OCI-LY1 (cell line): ENCODE measurements around the gene MACROD2.

Experiments used
- H2AFZ ChIP-seq: fragments of 200-600 bp; sonication (generic), shearing (Covaris generic); 2 replicates; pipeline ENCODE4 v1.6.0; 2014; ENCODE audit warnings: antibody characterized with exemption, mild to moderate bottlenecking, low read length
- H3F3A ChIP-seq: fragments of 200-600 bp; sonication (generic), shearing (Covaris generic); 2 replicates; pipeline ENCODE4 v1.6.0; 2014; ENCODE audit warnings: mild to moderate bottlenecking, antibody characterized with exemption, low read length, moderate library complexity; ENCODE audit not compliant: insufficient read depth
- H3K27ac ChIP-seq: fragments of 200-600 bp; sonication (generic); 2 replicates; pipeline ENCODE4 v1.5.1; 2014; ENCODE audit warnings: low read length, mixed run types, mild to moderate bottlenecking, low read depth; ENCODE audit not compliant: poor library complexity, severe bottlenecking
- H3K27me3 ChIP-seq: fragments of 200-600 bp; sonication (generic); 2 replicates; pipeline ENCODE4 v1.6.0; 2014; ENCODE audit warnings: antibody characterized with exemption, mild to moderate bottlenecking, low read length, moderate library complexity; ENCODE audit not compliant: insufficient read depth
- H3K36me3 ChIP-seq: fragments of 200-600 bp; sonication (generic); 2 replicates; pipeline ENCODE4 v1.6.1; 2014; ENCODE audit warnings: mild to moderate bottlenecking, antibody characterized with exemption, low read length, moderate library complexity, mixed read lengths; ENCODE audit not compliant: insufficient read depth
- H3K4me1 ChIP-seq: fragments of 200-600 bp; sonication (generic); 2 replicates; pipeline ENCODE4 v1.5.1; 2014; ENCODE audit warnings: mild to moderate bottlenecking, low read length, moderate library complexity; ENCODE audit not compliant: insufficient read depth, severe bottlenecking
- H3K4me2 ChIP-seq: fragments of 200-600 bp; sonication (generic), shearing (Covaris generic); 2 replicates; pipeline ENCODE4 v1.6.1; 2014; ENCODE audit warnings: low read length
- H3K4me3 ChIP-seq: fragments of 200-600 bp; sonication (generic); 2 replicates; pipeline ENCODE4 v1.5.1; 2014; ENCODE audit warnings: low read length, low read depth, mild to moderate bottlenecking, mixed read lengths; ENCODE audit not compliant: poor library complexity, severe bottlenecking
- H3K79me2 ChIP-seq: fragments of 200-600 bp; shearing (Covaris generic); 2 replicates; pipeline ENCODE4 v1.6.1; 2016; ENCODE audit warnings: mixed run types, low read length, mixed read lengths; ENCODE audit not compliant: insufficient read depth
- H3K9ac ChIP-seq: fragments of 200-600 bp; sonication (generic), shearing (Covaris generic); 2 replicates; pipeline ENCODE4 v1.6.1; 2014; ENCODE audit warnings: mild to moderate bottlenecking, low read length, mixed read lengths
- H3K9me2 ChIP-seq: fragments of 200-600 bp; sonication (generic), shearing (Covaris generic); 2 replicates; pipeline ENCODE4 v1.6.1; 2014; ENCODE audit warnings: low read depth, mild to moderate bottlenecking, low read length, mixed read lengths
- H3K9me3 ChIP-seq: fragments of 200-600 bp; shearing (Covaris generic); 2 replicates; pipeline ENCODE4 v1.6.1; 2014; ENCODE audit warnings: low read length, mixed read lengths
- H4K20me1 ChIP-seq: fragments of 200-600 bp; sonication (generic), shearing (Covaris generic); 2 replicates; pipeline ENCODE4 v1.6.0; 2016; ENCODE audit warnings: mild to moderate bottlenecking, low read length; ENCODE audit not compliant: insufficient read depth
- EZH2 ChIP-seq: fragments of 200-600 bp; sonication (generic), shearing (Covaris generic); IDR thresholded peaks from 2 replicates; pipeline ENCODE4 v1.8.0; 2017; ENCODE audit warnings: borderline replicate concordance, mixed run types, mild to moderate bottlenecking, antibody characterized with exemption, low read length, moderate library complexity, mixed read lengths
- TF ChIP-seq, protein P1 (sequence below): fragments of 200-600 bp; sonication (generic), shearing (Covaris generic); IDR thresholded peaks from 2 replicates; pipeline ENCODE4 v1.5.1; 2017; ENCODE audit warnings: mild to moderate bottlenecking, antibody characterized with exemption, low read length, moderate library complexity, mixed read lengths

MACROD2 gene

DNA sequence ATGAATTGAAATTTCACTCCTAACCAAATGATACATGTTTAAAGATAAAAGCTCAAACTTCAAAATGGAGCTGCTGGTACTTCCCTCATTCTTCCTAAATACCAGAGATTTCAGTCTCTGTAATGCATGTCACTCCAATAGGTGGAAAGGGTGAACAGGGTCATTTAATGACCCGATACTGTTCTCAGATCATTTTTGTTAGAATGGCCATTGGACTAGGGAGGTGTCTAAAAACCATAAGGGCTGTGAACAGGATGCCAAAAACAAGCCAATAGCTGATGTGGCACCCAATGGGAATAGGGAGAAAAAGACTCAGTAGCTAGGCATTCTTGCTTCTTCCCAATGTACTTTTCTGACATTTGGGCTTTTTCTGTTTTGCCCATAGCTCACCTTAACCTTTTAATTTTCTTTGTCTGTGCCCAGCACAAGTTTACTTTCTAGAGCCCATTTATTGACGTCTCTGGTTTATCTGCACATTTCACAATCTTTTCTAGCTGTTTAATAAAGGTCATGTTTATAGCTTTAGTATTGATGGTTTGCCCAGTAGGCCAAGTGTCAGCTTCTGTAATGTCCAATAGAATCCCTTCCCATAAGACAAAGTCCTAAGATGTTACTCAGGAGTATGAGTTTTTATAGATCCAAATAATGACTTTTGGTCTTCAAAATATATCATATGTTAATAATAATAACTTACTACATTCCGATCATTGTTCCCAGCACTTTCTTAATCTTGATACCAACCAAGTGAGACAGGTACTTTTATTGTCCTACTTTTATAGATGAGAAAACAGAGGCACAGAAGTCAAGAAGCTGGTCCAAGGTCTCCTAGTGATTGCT lies 366.4 kb downstream of the MACROD2 start:
- no peak overlapping the region for H3K9ac ChIP-seq
- H3K36me3 ChIP-seq: no peaks in the 10 kb centered on the region
- H3K27ac ChIP-seq: no peak overlapping the region
- no peak overlapping the region for H3K4me3 ChIP-seq
- no peaks in the 10 kb centered on the region for H3K9me3 ChIP-seq
- H3K9me2 ChIP-seq: no peaks in the 10 kb centered on the region
- H3K4me1 ChIP-seq: no peaks in the 10 kb centered on the region
- no peaks in the 10 kb centered on the region for H3F3A ChIP-seq
- H2AFZ ChIP-seq: no peak overlapping the region
- H4K20me1 ChIP-seq: no peaks in the 10 kb centered on the region
- H3K27me3 ChIP-seq: no peaks in the 10 kb centered on the region
- no peak overlapping the region for H3K4me2 ChIP-seq
- H3K79me2 ChIP-seq: no peaks in the 10 kb centered on the region
- TF ChIP-seq, protein P1, sequence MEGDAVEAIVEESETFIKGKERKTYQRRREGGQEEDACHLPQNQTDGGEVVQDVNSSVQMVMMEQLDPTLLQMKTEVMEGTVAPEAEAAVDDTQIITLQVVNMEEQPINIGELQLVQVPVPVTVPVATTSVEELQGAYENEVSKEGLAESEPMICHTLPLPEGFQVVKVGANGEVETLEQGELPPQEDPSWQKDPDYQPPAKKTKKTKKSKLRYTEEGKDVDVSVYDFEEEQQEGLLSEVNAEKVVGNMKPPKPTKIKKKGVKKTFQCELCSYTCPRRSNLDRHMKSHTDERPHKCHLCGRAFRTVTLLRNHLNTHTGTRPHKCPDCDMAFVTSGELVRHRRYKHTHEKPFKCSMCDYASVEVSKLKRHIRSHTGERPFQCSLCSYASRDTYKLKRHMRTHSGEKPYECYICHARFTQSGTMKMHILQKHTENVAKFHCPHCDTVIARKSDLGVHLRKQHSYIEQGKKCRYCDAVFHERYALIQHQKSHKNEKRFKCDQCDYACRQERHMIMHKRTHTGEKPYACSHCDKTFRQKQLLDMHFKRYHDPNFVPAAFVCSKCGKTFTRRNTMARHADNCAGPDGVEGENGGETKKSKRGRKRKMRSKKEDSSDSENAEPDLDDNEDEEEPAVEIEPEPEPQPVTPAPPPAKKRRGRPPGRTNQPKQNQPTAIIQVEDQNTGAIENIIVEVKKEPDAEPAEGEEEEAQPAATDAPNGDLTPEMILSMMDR: no peak
- TF ChIP-seq EZH2: no peak

DNA sequence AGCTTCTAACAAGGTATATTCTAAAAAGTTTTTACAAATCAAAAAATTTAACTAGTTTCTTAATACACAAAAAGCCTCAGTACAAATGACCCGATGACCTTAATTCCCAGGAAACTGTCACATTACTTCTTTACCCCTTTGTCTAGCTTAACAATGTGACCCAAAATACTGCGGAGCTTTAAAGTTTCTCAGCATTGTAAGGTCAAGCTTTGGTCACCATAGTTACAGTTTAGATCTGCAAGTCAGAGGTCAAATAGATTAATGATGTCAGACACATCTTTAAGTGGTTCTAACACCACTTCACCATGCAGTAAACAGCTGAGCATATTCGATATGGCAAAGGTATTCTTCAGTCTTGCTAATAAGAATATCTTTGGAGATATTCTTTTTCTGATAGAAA lies 378.9 kb downstream of the MACROD2 start:
- Histone ChIP-seq H3F3A (no peaks in the 10 kb centered on the region), H3K9me3 (no peaks in the 10 kb centered on the region), H3K79me2 (no peaks in the 10 kb centered on the region), H3K27me3 (no peaks in the 10 kb centered on the region), H3K27ac (no peak overlapping the region), H3K4me1 (no peaks in the 10 kb centered on the region), H3K9ac (no peak overlapping the region), H3K9me2 (no peaks in the 10 kb centered on the region), H3K4me3 (no peak overlapping the region), H3K36me3 (no peaks in the 10 kb centered on the region), H2AFZ (no peak overlapping the region), H3K4me2 (no peak overlapping the region), H4K20me1 (no peaks in the 10 kb centered on the region)
- TF ChIP-seq, protein P1: no peak
- TF ChIP-seq EZH2: no peak

DNA sequence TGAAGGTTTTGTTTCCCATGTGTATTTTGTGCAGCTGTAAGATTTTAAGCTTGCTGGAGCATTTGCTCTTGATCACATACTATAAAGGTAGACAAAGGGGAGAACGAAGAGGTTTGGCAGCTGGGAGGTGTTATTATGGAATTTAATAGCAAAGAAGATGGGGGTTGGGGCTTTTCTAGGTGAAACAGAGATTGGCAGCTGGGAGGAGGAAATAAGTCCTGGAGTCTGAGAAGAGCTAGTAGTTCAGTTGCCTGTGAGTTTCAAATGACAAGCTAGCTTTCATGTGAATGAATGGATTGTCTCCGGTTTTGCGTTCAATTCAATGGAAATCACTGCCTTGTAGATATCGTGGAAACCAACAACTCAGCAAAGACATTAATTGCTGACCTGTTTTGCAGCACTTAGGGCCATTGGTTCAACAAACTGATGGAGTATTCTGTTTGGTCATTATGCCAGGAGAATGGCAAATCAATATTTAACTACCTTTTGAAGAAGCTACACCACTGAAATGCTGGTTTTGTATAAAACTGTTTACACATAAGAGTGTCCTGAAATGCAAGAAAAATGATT lies 380.2 kb downstream of the MACROD2 start:
- no peak overlapping the region for H3K27ac ChIP-seq
- TF ChIP-seq, protein P1: no peak
- TF ChIP-seq EZH2: no peak
- H3K9ac ChIP-seq: no peak overlapping the region
- no peaks in the 10 kb centered on the region for H4K20me1 ChIP-seq
- H3K4me1 ChIP-seq: no peaks in the 10 kb centered on the region
- H3K4me3 ChIP-seq: no peak overlapping the region
- H3K36me3 ChIP-seq: no peaks in the 10 kb centered on the region
- no peak overlapping the region for H2AFZ ChIP-seq
- no peaks in the 10 kb centered on the region for H3K9me3 ChIP-seq
- H3F3A ChIP-seq: no peaks in the 10 kb centered on the region
- no peaks in the 10 kb centered on the region for H3K27me3 ChIP-seq
- H3K9me2 ChIP-seq: no peaks in the 10 kb centered on the region
- H3K4me2 ChIP-seq: no peak overlapping the region
- no peaks in the 10 kb centered on the region for H3K79me2 ChIP-seq
